ENCODE results near the gene CDH15.

Gene CDH15

DNA sequence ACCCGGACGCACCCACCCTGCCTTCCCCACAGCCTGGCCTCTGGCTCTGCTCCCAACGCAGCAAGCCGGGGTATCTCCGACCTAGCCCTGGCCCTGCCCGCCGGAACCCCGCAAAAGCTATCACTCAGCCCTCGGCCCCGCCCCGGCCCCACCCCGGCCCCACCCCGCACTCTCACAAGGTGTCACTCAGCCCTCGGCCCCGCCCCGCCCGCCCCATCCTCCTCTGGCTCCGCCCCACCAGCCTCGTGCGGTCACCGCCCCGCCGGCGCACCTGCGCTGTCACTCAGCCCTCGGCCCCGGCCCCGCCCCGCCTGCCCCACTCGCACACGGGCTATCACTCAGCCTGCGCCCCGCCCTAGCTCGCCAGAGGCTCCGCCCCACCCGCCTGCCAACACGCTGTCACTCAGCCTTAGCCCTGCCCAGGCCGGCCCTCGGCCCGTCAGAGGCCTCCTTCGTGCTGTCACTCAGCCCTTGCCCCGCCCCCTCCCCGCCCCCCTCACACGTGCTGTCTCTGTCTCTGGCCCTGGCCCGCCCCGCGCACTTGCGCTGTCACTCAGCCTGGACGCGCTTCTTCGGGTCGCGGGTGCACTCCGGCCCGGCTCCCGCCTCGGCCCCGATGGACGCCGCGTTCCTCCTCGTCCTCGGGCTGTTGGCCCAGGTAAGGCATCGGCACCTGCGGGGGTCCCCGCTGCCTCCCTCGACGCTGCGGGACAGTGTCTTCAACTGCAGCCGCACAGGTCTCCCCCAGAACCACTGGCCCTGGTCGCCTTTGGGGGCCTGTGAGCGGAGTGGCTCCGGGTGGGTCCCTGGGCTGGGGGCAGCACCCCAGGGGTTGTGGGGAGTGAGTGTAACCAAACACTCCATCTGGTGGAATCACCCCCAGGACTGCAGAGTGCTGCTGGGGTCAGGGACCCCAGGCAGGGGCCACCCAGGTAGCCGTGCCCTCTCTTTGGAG, at the start of gene CDH15:
CDH15 (plus strand) TSS at position 533 of the 955 bp plus-strand sequence; CDS start at position 617, 84 bp downstream.
- peak; percentile 97 for DNase-seq

DNA sequence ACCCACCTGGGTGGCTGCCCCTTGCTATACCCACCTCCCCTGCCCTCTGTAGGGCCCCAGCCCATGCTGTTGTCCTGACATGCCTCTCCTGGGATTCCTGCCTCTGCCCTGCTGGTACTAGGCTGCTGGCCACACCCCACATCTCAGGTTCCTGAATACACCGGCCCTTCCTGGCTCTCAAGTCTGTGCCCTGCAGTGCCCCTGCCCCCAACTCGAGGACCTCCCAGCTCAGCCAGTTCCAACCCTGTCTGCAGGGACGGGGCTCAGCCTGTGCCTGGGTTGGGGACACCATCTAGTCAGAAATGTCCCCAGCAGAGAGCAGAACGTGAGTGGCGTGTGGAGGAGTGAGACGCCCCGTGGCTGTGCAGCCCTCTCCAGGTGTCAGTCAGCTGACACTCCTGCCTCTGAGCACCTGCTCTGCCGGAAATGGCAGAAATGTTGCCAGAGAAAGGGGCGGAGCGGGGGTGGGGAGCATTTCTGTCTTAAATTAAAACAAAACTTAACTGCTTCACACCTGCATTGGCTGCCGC, 49.2 kb upstream of the CDH15 start:
- no peak for DNase-seq

GRCh38 chr16:89123001-89123830, 48.3 kb upstream of the CDH15 start:
- DNase-seq = no peak

GRCh38 chr16:89123831-89124100, 47.8 kb upstream of the CDH15 start:
- DNase-seq = no peak

DNA sequence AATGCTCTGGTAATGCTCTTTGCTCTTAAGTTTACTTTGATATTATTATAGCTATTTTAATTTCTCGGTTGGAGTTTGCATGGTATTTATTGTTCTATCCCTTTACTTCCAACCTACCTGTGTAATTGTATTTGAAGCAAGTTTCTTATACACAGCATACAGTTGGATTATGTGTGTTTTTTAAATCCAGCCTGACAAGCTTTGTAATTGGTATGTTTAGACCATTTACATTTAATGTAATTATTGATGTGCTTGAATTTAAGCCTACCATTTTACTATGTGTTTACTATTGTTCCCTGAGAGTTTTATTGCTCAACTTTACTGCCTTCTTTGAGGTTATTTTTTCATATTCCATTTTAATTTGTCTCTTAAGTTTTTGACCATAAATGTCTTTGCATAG, 42.2 kb upstream of the CDH15 start:
- no peak for DNase-seq

DNA sequence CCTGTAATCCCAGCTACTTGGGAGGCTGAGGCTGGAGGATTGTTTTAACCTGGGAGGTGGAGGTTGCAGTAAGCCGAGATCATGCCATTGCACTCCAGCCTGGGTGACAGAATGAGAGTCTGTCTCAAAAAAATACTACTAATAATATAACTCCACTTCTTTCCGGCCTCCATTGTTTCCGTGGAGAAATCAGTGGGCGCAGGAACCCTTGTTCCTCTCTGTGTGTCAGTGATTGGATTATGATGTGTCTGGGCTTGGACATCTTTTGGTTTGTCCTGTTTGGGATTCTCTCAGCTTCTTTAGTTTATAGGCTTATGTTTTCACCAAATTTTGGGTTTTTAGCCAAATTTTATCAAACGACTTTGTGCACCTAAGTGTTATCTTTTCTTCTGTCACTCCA, 41.1 kb upstream of the CDH15 start:
- DNase-seq = no peak

DNA sequence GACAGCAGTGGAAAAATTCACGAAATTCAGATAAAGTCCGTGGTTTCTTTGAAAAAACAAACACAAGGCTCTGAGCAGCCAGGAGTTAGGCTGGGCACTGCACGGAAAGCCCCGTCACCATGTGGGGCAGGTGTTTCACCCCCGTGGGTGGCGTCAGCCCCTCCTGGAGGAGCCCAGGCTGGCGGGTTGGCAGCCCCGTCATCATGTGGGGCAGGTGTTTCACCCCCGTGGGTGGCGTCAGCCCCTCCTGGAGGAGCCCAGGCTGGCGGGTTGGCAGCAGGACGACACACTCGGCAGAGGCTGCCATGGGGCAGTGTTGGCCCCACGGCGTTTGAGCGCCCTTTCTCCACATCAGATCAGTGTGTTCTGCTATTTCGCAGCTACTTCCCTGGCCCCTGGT, 39.8 kb upstream of the CDH15 start:
- no peak for DNase-seq

GRCh38 chr16:89132194-89133005, 39.1 kb upstream of the CDH15 start:
- no peak for DNase-seq

- no peak for DNase-seq
Observed at GRCh38 chr16:89133457-89134127, 38.0 kb upstream of the CDH15 start.

- no peak for DNase-seq
Observed at GRCh38 chr16:89134269-89134668, 37.3 kb upstream of the CDH15 start.

GRCh38 chr16:89135166-89135565, 36.4 kb upstream of the CDH15 start:
- no peak for DNase-seq

DNA sequence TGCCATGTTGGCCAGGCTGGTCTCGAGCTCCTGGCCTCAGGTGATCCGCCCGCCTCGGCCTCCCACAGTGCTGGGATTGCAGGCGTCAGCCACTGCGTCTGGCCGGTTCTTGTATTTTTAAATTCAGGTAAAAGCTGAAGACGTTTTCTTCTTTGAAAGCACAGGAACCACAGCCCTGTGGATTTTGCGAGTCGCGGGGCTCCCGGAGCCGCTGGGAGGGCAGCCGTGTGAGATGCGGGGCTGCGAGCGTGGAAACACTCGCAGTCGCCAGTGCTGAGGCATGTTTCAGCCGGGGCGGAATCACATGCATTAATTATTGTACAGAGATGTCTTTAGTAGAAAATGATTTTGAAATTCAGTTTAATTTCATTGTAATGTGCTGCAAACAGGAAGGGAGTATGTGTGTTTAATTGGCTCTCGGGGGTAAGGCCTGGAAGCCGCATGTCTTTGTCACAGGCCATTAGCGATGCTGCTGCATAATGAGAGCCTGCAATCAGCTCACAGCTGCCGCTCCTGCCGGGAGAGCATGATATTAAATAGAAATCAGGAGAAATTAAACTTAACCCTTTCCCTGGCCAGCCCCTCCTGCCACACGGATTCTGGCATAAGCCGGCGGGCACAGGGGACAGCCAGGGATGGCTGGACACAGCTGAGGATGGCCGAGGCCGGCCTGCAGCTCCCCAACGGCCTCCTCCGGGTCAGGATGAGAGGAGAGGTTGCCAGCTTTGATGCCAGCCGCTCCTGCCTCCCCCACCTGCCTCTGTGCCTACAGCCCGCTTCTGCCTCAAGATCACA, 35.4 kb upstream of the CDH15 start:
- no peak for DNase-seq

GRCh38 chr16:89136931-89137330, 34.6 kb upstream of the CDH15 start:
- DNase-seq = no peak

- no peak for DNase-seq
Observed at GRCh38 chr16:89137666-89138512, 33.7 kb upstream of the CDH15 start.

GRCh38 chr16:89138513-89138795, 33.1 kb upstream of the CDH15 start:
- no peak for DNase-seq

- DNase-seq = no peak
Observed at GRCh38 chr16:89138843-89139520, 32.6 kb upstream of the CDH15 start.

GRCh38 chr16:89139907-89140361, 31.6 kb upstream of the CDH15 start:
- no peak for DNase-seq

DNA sequence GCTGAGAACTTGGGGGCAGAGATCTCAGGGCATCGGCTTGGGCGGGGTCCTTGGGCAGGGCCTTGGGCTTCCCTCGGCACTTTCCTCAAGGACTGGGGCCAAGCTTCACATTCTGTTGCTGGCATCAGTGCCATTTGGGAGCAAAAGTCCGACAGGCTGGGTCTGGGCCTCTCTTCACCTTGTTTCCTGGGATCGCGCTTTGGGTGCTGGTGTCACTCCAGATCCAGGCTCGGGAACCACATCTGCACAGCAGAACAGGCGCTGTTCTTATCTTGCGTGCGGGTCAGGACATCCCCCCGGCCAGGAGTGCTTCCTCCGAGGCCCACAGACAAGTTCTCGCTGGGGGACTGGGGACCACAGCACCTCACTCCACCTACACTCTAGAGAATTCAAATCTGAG, 31.1 kb upstream of the CDH15 start:
- DNase-seq = no peak

GRCh38 chr16:89140981-89141883, 30.3 kb upstream of the CDH15 start:
- no peak for DNase-seq
